Vagina (tissue), 2 donors: ENCODE data around the gene PLAAT3. TPM values are rescaled to one million over a fixed set of nuclear protein-coding genes. Genes with fewer than 3 reads are reported as not detected.

ENCODE experiments used
- DNase-seq, 2 donors: peaks; one replicate each; pipeline ENCODE4 v3.0.0-alpha.2; 2017; ENCODE audit errors: extremely low spot score in 2 of 2
- H3K27ac ChIP-seq: fragments of 200-600 bp; sonication (generic); one replicate; pipeline ENCODE4 v1.5.1; 2019
- H3K27me3 ChIP-seq: fragments of 200-600 bp; sonication (generic); one replicate; pipeline ENCODE4 v1.5.1; 2019
- H3K36me3 ChIP-seq, 2 donors: fragments of 200-600 bp; sonication (generic); one replicate each; pipeline ENCODE4 v1.5.1; 2017 to 2019
- H3K4me1 ChIP-seq: fragments of 200-600 bp; sonication (generic); one replicate; pipeline ENCODE4 v1.5.1; 2019
- H3K4me3 ChIP-seq, 2 donors: fragments of 200-600 bp; sonication (generic); 1 replicate in 1 of 2; 2 replicates in 1 of 2; pipeline ENCODE4 v1.5.1; 2016 to 2019
- H3K9me3 ChIP-seq: fragments of 200-600 bp; sonication (generic); one replicate; pipeline ENCODE4 v1.5.1; 2019
- POLR2A ChIP-seq, 2 donors: fragments of 450-650 bp; IDR thresholded peaks; one replicate each; pipeline ENCODE4 v1.6.1; 2017; ENCODE audit warnings: antibody characterized with exemption in 2 of 2, mild to moderate bottlenecking in 2 of 2, moderate library complexity in 2 of 2
- POLR2AphosphoS5 ChIP-seq, 2 donors: sonication (generic); formaldehyde crosslinking; IDR thresholded peaks; one replicate each; pipeline ENCODE4 v1.9.0; 2017; ENCODE audit warnings: antibody characterized with exemption in 2 of 2, mild to moderate bottlenecking in 2 of 2, low read depth in 1 of 2; ENCODE audit not compliant: insufficient read depth in 1 of 2
- intact Hi-C: fragments of 100-400 bp; cut with DNase I; formaldehyde crosslinking; loops from one replicate; pipeline ENCODE4 v1.15.1; 2023
- total RNA-seq: library from RNA; depleted of rRNA; stranded (reverse); fragments of >200 nt; gene quantifications from one replicate; pipeline ENCODE4 v1.2.3, GENCODE V29; 2016
- TF ChIP-seq, protein P1 (sequence below), 3 experiments: fragments of 450-650 bp in 2 of 3; fragments of 200-600 bp in 1 of 3; sonication (generic) in 1 of 3; IDR thresholded peaks; one replicate each; pipeline ENCODE4 v1.5.1; 2017 to 2019; ENCODE audit warnings: antibody characterized with exemption in 3 of 3, mild to moderate bottlenecking in 2 of 3, moderate library complexity in 2 of 3

The PLAAT3 gene
- total RNA-seq, 1 donor from 2014 or later: 17.2 TPM

DNA sequence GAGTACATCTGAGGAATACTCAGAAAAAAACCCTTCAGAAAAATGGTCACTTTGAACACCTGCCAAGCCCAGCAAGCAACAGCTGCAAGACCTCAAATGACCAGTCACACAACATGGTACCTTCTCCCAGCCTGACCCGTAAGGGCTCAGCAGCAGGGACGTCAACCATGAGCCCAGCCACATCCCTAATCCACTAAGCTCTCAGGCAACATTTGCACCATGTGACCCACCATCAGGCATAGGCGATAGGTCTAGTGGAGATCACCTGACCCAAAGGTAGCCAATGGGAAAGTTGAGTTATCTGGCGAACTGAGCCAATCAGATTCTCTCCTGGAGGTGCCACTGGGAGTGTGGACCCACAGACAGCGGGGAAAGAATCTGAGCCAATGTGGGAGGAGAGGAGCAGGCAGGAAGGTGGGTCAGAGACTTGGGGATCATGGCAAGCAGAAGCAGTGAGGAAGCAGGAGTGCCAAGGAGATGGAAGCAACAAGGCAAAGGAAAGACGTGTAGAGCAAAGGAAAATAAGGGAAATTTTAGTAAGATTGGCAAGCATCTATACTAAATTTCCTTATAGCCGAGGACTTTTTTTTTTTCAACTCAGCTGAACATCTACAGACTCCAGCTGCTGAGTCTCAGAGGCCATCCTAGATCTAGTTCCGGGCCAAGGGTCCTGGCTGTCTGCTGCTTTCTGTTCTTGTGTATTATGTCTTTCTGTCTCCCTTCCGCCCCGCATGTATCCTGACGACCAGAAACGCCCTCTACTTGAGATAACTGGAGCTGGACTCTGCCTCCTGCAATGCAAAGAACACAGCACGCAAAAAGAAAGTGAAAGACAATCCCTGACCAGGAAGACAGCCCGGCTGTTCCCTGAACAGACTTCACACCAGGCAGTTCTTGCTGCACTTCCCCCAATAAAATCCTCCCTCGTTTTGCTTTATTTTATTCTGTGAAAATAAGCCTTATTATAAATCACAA, 40.1 kb downstream of the PLAAT3 start:
- TF ChIP-seq, protein P1, sequence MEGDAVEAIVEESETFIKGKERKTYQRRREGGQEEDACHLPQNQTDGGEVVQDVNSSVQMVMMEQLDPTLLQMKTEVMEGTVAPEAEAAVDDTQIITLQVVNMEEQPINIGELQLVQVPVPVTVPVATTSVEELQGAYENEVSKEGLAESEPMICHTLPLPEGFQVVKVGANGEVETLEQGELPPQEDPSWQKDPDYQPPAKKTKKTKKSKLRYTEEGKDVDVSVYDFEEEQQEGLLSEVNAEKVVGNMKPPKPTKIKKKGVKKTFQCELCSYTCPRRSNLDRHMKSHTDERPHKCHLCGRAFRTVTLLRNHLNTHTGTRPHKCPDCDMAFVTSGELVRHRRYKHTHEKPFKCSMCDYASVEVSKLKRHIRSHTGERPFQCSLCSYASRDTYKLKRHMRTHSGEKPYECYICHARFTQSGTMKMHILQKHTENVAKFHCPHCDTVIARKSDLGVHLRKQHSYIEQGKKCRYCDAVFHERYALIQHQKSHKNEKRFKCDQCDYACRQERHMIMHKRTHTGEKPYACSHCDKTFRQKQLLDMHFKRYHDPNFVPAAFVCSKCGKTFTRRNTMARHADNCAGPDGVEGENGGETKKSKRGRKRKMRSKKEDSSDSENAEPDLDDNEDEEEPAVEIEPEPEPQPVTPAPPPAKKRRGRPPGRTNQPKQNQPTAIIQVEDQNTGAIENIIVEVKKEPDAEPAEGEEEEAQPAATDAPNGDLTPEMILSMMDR (IDR thresholded peaks at IDR 0.05): no peak
- TF ChIP-seq POLR2A (IDR thresholded peaks at IDR 0.05): no peak
- peak in 1 of 2 donors; percentile 40 for TF ChIP-seq POLR2AphosphoS5 (IDR thresholded peaks at IDR 0.05; ENCODE audit: insufficient read depth in 1 of 2, low read depth in 1 of 2)
- no peak for DNase-seq
- no peaks in the 10 kb centered on the region for H3K27me3 ChIP-seq
- intact Hi-C loops: no loop called here
- H3K4me1 ChIP-seq: peaks cover 21% of the 10 kb centered on the region
- no peaks in the 10 kb centered on the region for H3K9me3 ChIP-seq
- peak overlapping the region; percentile 64 for H3K27ac ChIP-seq
- H3K36me3 ChIP-seq: no peaks in the 10 kb centered on the region
- peak overlapping the region; percentile 21 to 26 for H3K4me3 ChIP-seq

DNA sequence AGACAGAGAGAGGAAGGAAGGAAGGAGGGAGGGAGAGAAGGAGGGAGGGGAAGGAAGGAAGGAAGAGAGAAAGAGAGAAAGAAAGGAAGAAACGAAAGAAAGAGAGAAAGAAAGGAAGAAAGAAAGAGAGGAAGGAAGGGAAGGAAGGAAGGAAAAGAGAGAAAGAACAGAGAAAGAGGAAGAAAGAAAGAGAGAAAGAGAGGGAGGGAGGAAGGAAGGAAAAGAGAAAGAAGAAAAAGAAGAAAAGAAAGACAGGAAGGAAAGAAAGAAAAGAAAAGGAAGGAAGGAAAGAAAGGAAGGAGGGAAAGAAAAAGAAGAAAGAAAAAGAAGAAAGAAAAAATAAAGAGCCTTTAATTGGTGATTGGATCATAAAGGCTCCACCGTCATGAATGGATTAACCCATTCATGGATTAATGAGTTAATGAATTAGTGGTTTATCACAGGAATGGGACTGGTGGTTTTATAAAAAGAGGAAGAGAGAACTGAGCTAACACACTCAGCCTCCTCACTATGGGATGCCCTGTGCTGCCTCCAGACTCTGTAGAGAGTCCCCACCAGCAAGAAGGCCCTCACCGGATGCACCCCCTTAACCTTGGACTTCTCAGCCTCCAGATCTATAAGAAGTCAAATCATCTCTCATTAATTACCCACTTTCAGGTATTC, 42.1 kb downstream of the PLAAT3 start:
- peaks cover 31% of the 10 kb centered on the region for H3K4me1 ChIP-seq
- H3K4me3 ChIP-seq: no peak overlapping the region
- intact Hi-C loops: no loop called here
- no peaks in the 10 kb centered on the region for H3K9me3 ChIP-seq
- H3K27me3 ChIP-seq: no peaks in the 10 kb centered on the region
- H3K36me3 ChIP-seq: no peaks in the 10 kb centered on the region
- H3K27ac ChIP-seq: no peak overlapping the region
- DNase-seq: no peak
- TF ChIP-seq, protein P1 (IDR thresholded peaks at IDR 0.05): no peak
- TF ChIP-seq POLR2AphosphoS5 (IDR thresholded peaks at IDR 0.05; ENCODE audit: insufficient read depth in 1 of 2, low read depth in 1 of 2) (no peak), POLR2A (IDR thresholded peaks at IDR 0.05) (no peak)

DNA sequence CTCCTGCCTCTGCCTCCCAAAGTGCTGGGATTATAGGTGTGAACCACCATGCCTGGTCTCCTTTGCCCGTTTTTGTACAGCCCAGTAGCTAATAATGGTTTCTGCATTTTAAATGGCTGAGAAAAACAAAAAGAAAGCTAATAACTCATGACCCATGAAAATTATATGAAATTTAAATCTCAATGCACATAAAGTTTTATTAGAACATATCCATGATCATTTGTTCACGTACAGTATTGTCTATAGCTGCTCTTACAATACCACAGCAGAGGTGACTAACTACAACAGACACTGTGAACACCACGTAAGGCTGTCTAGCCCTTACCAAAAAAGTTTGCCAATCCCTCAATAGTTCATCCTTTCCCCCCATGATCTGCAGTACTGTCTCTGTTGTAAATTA, 44.7 kb downstream of the PLAAT3 start:
- DNase-seq: no peak
- intact Hi-C loops: no loop called here
- H3K4me3 ChIP-seq: no peak overlapping the region
- peaks cover 26% of the 10 kb centered on the region for H3K4me1 ChIP-seq
- H3K9me3 ChIP-seq: no peaks in the 10 kb centered on the region
- no peaks in the 10 kb centered on the region for H3K27me3 ChIP-seq
- H3K36me3 ChIP-seq: no peaks in the 10 kb centered on the region
- H3K27ac ChIP-seq: no peak overlapping the region
- TF ChIP-seq POLR2AphosphoS5 (IDR thresholded peaks at IDR 0.05; ENCODE audit: insufficient read depth in 1 of 2, low read depth in 1 of 2) (no peak), POLR2A (IDR thresholded peaks at IDR 0.05) (no peak)
- TF ChIP-seq, protein P1 (IDR thresholded peaks at IDR 0.05): no peak

GRCh38 chr11:63567044-63567840, 47.0 kb downstream of the PLAAT3 start:
- H3K4me3 ChIP-seq: no peak overlapping the region
- intact Hi-C loops: no loop called here
- DNase-seq: no peak
- no peaks in the 10 kb centered on the region for H3K9me3 ChIP-seq
- H3K4me1 ChIP-seq: peaks cover 17% of the 10 kb centered on the region
- H3K36me3 ChIP-seq: no peaks in the 10 kb centered on the region
- peak overlapping the region; percentile 21 for H3K27ac ChIP-seq
- no peaks in the 10 kb centered on the region for H3K27me3 ChIP-seq
- peak in 1 of 2 donors; percentile 88 for TF ChIP-seq POLR2AphosphoS5 (IDR thresholded peaks at IDR 0.05; ENCODE audit: insufficient read depth in 1 of 2, low read depth in 1 of 2)
- TF ChIP-seq, protein P1 (IDR thresholded peaks at IDR 0.05): no peak
